A172 (cell line): ENCODE measurements around the gene SRP68. TPM values are rescaled to one million over a fixed set of nuclear protein-coding genes. Genes with fewer than 3 reads are reported as not detected.
"Not testable (repeated sequence)": the region's sequence is repeated elsewhere in the genome, so short reads cannot be mapped to it uniquely, and the experiment has no call there.

ENCODE experiments used
- DNase-seq: peaks from one replicate; pipeline ENCODE4 v3.0.0-alpha.2; 2015; ENCODE audit warnings: low spot score
- total RNA-seq: library from RNA; depleted of rRNA; stranded (reverse); fragments of >200 nt; shearing (Covaris generic); gene quantifications from 2 replicates; pipeline ENCODE4 v1.2.3, GENCODE V29; 2014

Gene SRP68
- total RNA-seq, 1 experiment from 2014 or later, result 45.0 TPM

GRCh38 chr17:76089680-76090516 is 17.6 kb upstream of the SRP68 start:
- no peak for DNase-seq

GRCh38 chr17:76088868-76089576 is 16.7 kb upstream of the SRP68 start:
- no peak for DNase-seq

- DNase-seq, result no peak
Measured at GRCh38 chr17:76088041-76088867, 15.9 kb upstream of the SRP68 start.

- DNase-seq, result no peak
Measured at GRCh38 chr17:76087531-76087930, 15.2 kb upstream of the SRP68 start.

- DNase-seq, result no peak
Measured at GRCh38 chr17:76086384-76086783, 14.1 kb upstream of the SRP68 start.

- no peak for DNase-seq
Measured at GRCh38 chr17:76085731-76086366, 13.5 kb upstream of the SRP68 start.

- no peak for DNase-seq
Measured at GRCh38 chr17:76085066-76085730, 12.9 kb upstream of the SRP68 start.

GRCh38 chr17:76083536-76084182 is 11.3 kb upstream of the SRP68 start:
- DNase-seq, result no peak

GRCh38 chr17:76082326-76083251 is 10.3 kb upstream of the SRP68 start:
- no peak for DNase-seq

- DNase-seq, result no peak
Measured at GRCh38 chr17:76081295-76082210, 9.2 kb upstream of the SRP68 start.

- DNase-seq, result no peak
Measured at GRCh38 chr17:76080768-76081287, 8.5 kb upstream of the SRP68 start.

- no peak for DNase-seq
Measured at GRCh38 chr17:76079956-76080767, 7.8 kb upstream of the SRP68 start.

GRCh38 chr17:76079535-76079955 is 7.2 kb upstream of the SRP68 start:
- no peak for DNase-seq

GRCh38 chr17:76078860-76079534 is 6.7 kb upstream of the SRP68 start, which contains the start of gene ZACN:
ZACN (plus strand) TSS chr17:76079182; CDS start chr17:76079265, 83 bp downstream.
- no peak for DNase-seq

- DNase-seq, result not testable (repeated sequence)
Measured at GRCh38 chr17:76078370-76078769, 6.1 kb upstream of the SRP68 start.

- DNase-seq, result no peak
Measured at GRCh38 chr17:76077584-76078110, 5.3 kb upstream of the SRP68 start.
